Thymus (tissue), 11 donors: Measurements from ENCODE around the gene OR8S1. TPM values are rescaled to one million over a fixed set of nuclear protein-coding genes. Genes with fewer than 3 reads are reported as not detected.
"Not testable (repeated sequence)": the region's sequence is repeated elsewhere in the genome, so short reads cannot be mapped to it uniquely, and the experiment has no call there.

Source experiments
- DNase-seq, 9 donors: peaks; one replicate each; pipeline ENCODE4 v3.0.0-alpha.2; 2013; ENCODE audit warnings: low spot score in 9 of 9, low read depth in 6 of 9, missing footprints in 1 of 9
- H3K27ac ChIP-seq, 2 donors: one replicate each; pipeline ENCODE4 v1.5.1; 2013; ENCODE audit warnings: control low read depth in 1 of 2, low read depth in 1 of 2, low read length in 1 of 2, mild to moderate bottlenecking in 1 of 2, moderate library complexity in 1 of 2
- H3K27me3 ChIP-seq, 2 donors: one replicate each; pipeline ENCODE4 v1.5.1; 2013; ENCODE audit warnings: low read length in 1 of 2; ENCODE audit not compliant: control insufficient read depth in 2 of 2, insufficient read depth in 1 of 2
- H3K36me3 ChIP-seq, 2 donors: one replicate each; pipeline ENCODE4 v1.5.1; 2013; ENCODE audit warnings: low read length in 1 of 2, mild to moderate bottlenecking in 1 of 2, moderate library complexity in 1 of 2; ENCODE audit not compliant: control insufficient read depth in 2 of 2, insufficient read depth in 2 of 2
- H3K4me1 ChIP-seq, 2 donors: one replicate each; pipeline ENCODE4 v1.5.1; 2013; ENCODE audit warnings: low read length in 2 of 2; ENCODE audit not compliant: control insufficient read depth in 2 of 2, insufficient read depth in 2 of 2
- H3K4me3 ChIP-seq, 2 donors: one replicate each; pipeline ENCODE4 v1.5.1; 2013; ENCODE audit warnings: low read length in 2 of 2, control low read depth in 1 of 2, mild to moderate bottlenecking in 1 of 2
- H3K9me3 ChIP-seq, 2 donors: one replicate each; pipeline ENCODE4 v1.5.1; 2013; ENCODE audit warnings: low read length in 1 of 2, mild to moderate bottlenecking in 1 of 2; ENCODE audit not compliant: control insufficient read depth in 2 of 2, insufficient read depth in 1 of 2
- WGBS: extraction: QIAGEN DNeasy Blood & Tissue Kit; methylation state at CpG from one replicate; pipeline ENCODE4 v1.1.7; 2013; 5-methylcytosine and 5-hydroxymethylcytosine counted together
- polyA plus RNA-seq: library from polyadenylated mRNA; stranded (reverse); fragments of 200-250 nt; gene quantifications from one replicate; pipeline ENCODE4 v1.2.3, GENCODE V29; 2013
- total RNA-seq: library from RNA; stranded (reverse); fragments of 120-200 nt; gene quantifications from one replicate; pipeline ENCODE4 v1.2.4, GENCODE V29; 2013
- donor health status: healthy.

The OR8S1 gene
- total and polyA plus RNA-seq, 2 donors: not detected

GRCh38 chr12:48508987-48509386, 16.4 kb upstream of the OR8S1 start:
- Histone ChIP-seq H3K27ac (no peak overlapping the region), H3K4me1 (no peaks in the 10 kb centered on the region), H3K27me3 (no peaks in the 10 kb centered on the region), H3K9me3 (no peaks in the 10 kb centered on the region), H3K4me3 (no peak overlapping the region), H3K36me3 (no peaks in the 10 kb centered on the region)
- DNase-seq: no peak
- WGBS: 86% methylated on average over 2 of the region's 2 CpGs

GRCh38 chr12:48510111-48510510, 15.3 kb upstream of the OR8S1 start:
- H3K4me3 ChIP-seq: no peak overlapping the region
- H3K36me3 ChIP-seq: no peaks in the 10 kb centered on the region
- no peak overlapping the region for H3K27ac ChIP-seq
- no peaks in the 10 kb centered on the region for H3K27me3 ChIP-seq
- no peaks in the 10 kb centered on the region for H3K4me1 ChIP-seq
- H3K9me3 ChIP-seq: no peaks in the 10 kb centered on the region
- DNase-seq: no peak
- 57% methylated on average over 1 of the region's 1 CpG for WGBS

GRCh38 chr12:48512855-48513254, 12.6 kb upstream of the OR8S1 start:
- H3K4me1 ChIP-seq: no peaks in the 10 kb centered on the region
- WGBS: 90% methylated on average over 2 of the region's 2 CpGs
- H3K36me3 ChIP-seq: no peaks in the 10 kb centered on the region
- no peak overlapping the region for H3K27ac ChIP-seq
- no peaks in the 10 kb centered on the region for H3K27me3 ChIP-seq
- no peak overlapping the region for H3K4me3 ChIP-seq
- no peaks in the 10 kb centered on the region for H3K9me3 ChIP-seq
- DNase-seq: no peak

- Histone ChIP-seq H3K9me3 (no peaks in the 10 kb centered on the region), H3K4me1 (no peaks in the 10 kb centered on the region), H3K4me3 (no peak overlapping the region), H3K27ac (no peak overlapping the region), H3K36me3 (no peaks in the 10 kb centered on the region), H3K27me3 (no peaks in the 10 kb centered on the region)
- no peak for DNase-seq
- WGBS: 95% methylated on average over 1 of the region's 1 CpG
These were observed 10.7 kb upstream of the OR8S1 start for GRCh38 chr12:48514728-48515127.

- DNase-seq, H3K27ac ChIP-seq, H3K4me3 ChIP-seq, H3K36me3 ChIP-seq, H3K4me1 ChIP-seq, H3K9me3 ChIP-seq, H3K27me3 ChIP-seq: not testable (repeated sequence)
- 95% methylated on average over 24 of the region's 24 CpGs for WGBS
These were observed 5.1 kb upstream of the OR8S1 start for GRCh38 chr12:48520381-48520780.

GRCh38 chr12:48527891-48528670, 2.6 kb downstream of the OR8S1 start:
- no peaks in the 10 kb centered on the region for H3K4me1 ChIP-seq
- H3K36me3 ChIP-seq: no peaks in the 10 kb centered on the region
- no peak overlapping the region for H3K27ac ChIP-seq
- peaks cover 0 to 3% of the 10 kb centered on the region in 2 donors for H3K27me3 ChIP-seq
- no peak for DNase-seq
- H3K4me3 ChIP-seq: no peak overlapping the region
- WGBS: 97% methylated on average over 44 of the region's 44 CpGs
- H3K9me3 ChIP-seq: no peaks in the 10 kb centered on the region

GRCh38 chr12:48532601-48533000, 7.2 kb downstream of the OR8S1 start:
- Histone ChIP-seq H3K4me1 (no peaks in the 10 kb centered on the region), H3K27me3 (peaks cover 0 to 3% of the 10 kb centered on the region in 2 donors), H3K27ac (no peak overlapping the region), H3K36me3 (no peaks in the 10 kb centered on the region), H3K9me3 (no peaks in the 10 kb centered on the region), H3K4me3 (no peak overlapping the region)
- DNase-seq: peak in 5 of 9 donors; percentile 1 to 43 (median 18)

- Histone ChIP-seq H3K27me3 (no peaks in the 10 kb centered on the region), H3K27ac (no peak overlapping the region), H3K4me1 (no peaks in the 10 kb centered on the region), H3K36me3 (no peaks in the 10 kb centered on the region), H3K4me3 (no peak overlapping the region), H3K9me3 (no peaks in the 10 kb centered on the region)
- DNase-seq: no peak
- WGBS: 96% methylated on average over 1 of the region's 1 CpG
These were observed 11.2 kb downstream of the OR8S1 start for GRCh38 chr12:48536602-48537001.

- WGBS: 52% methylated on average over 8 of the region's 8 CpGs
- no peak overlapping the region for H3K4me3 ChIP-seq
- no peak overlapping the region for H3K27ac ChIP-seq
- H3K36me3 ChIP-seq: no peaks in the 10 kb centered on the region
- no peaks in the 10 kb centered on the region for H3K4me1 ChIP-seq
- DNase-seq: peak in 4 of 9 donors; percentile 6 to 34 (median 20)
- H3K27me3 ChIP-seq: no peaks in the 10 kb centered on the region
- no peaks in the 10 kb centered on the region for H3K9me3 ChIP-seq
These were observed 17.0 kb downstream of the OR8S1 start for GRCh38 chr12:48542300-48542928.
